ENCODE data around the gene SIPA1L2. TPM values are rescaled to one million over a fixed set of nuclear protein-coding genes. Genes with fewer than 3 reads are reported as not detected.

The SIPA1L2 gene
- total RNA-seq, 1 donor from 2014 or later, result 45.6 TPM

GRCh38 chr1:232625319-232625868 lies 4.5 kb downstream of the SIPA1L2 start:
- Mint-ChIP-seq H3K4me1 (ENCODE audit: unreplicated experiment) (peaks cover 46% of the 10 kb centered on the region), H3K4me3 (peak overlapping the region; percentile 64)
- no peak for TF ChIP-seq CTCF (conservative IDR thresholded peaks at IDR 0.05)

GRCh38 chr1:232624546-232625281 lies 5.2 kb downstream of the SIPA1L2 start:
- H3K9me3 Mint-ChIP-seq, result no peaks in the 10 kb centered on the region
- H3K36me3 Mint-ChIP-seq, result peaks cover 3% of the 10 kb centered on the region
- peak overlapping the region; percentile 76 for H3K27ac Mint-ChIP-seq
- H3K27me3 Mint-ChIP-seq, result no peaks in the 10 kb centered on the region
- no peak for DNase-seq (ENCODE audit: extremely low spot score, unreplicated experiment)
- peaks cover 50% of the 10 kb centered on the region for H3K4me1 Mint-ChIP-seq (ENCODE audit: unreplicated experiment)
- no peak for TF ChIP-seq CTCF (conservative IDR thresholded peaks at IDR 0.05)
- H3K4me3 Mint-ChIP-seq, result peak overlapping the region; percentile 64

More at GRCh38 chr1:232625319-232625868, 4.5 kb downstream of the SIPA1L2 start:
- DNase-seq (ENCODE audit: extremely low spot score, unreplicated experiment), result no peak
- Mint-ChIP-seq H3K36me3 (peaks cover 3% of the 10 kb centered on the region), H3K27ac (peak overlapping the region; percentile 76), H3K9me3 (no peaks in the 10 kb centered on the region), H3K27me3 (no peaks in the 10 kb centered on the region)

GRCh38 chr1:232622981-232623380 lies 7.0 kb downstream of the SIPA1L2 start:
- H3K9me3 Mint-ChIP-seq, result no peaks in the 10 kb centered on the region
- H3K36me3 Mint-ChIP-seq, result peaks cover 8% of the 10 kb centered on the region
- H3K27me3 Mint-ChIP-seq, result no peaks in the 10 kb centered on the region
- peaks cover 51% of the 10 kb centered on the region for H3K4me1 Mint-ChIP-seq (ENCODE audit: unreplicated experiment)
- no peak for TF ChIP-seq CTCF (conservative IDR thresholded peaks at IDR 0.05)
- H3K27ac Mint-ChIP-seq, result no peak overlapping the region
- no peak overlapping the region for H3K4me3 Mint-ChIP-seq
- no peak for DNase-seq (ENCODE audit: extremely low spot score, unreplicated experiment)

- H3K27me3 Mint-ChIP-seq, result no peaks in the 10 kb centered on the region
- peak overlapping the region; percentile 39 for H3K4me3 Mint-ChIP-seq
- H3K9me3 Mint-ChIP-seq, result no peaks in the 10 kb centered on the region
- no peak for TF ChIP-seq CTCF (conservative IDR thresholded peaks at IDR 0.05)
- H3K36me3 Mint-ChIP-seq, result peaks cover 8% of the 10 kb centered on the region
- peaks cover 45% of the 10 kb centered on the region for H3K4me1 Mint-ChIP-seq (ENCODE audit: unreplicated experiment)
- DNase-seq (ENCODE audit: extremely low spot score, unreplicated experiment), result no peak
- H3K27ac Mint-ChIP-seq, result no peak overlapping the region
These were observed 7.6 kb downstream of the SIPA1L2 start for GRCh38 chr1:232622378-232622777.

GRCh38 chr1:232621050-232621449 lies 8.9 kb downstream of the SIPA1L2 start:
- H3K9me3 Mint-ChIP-seq, result no peaks in the 10 kb centered on the region
- H3K4me1 Mint-ChIP-seq (ENCODE audit: unreplicated experiment), result peaks cover 43% of the 10 kb centered on the region
- H3K27ac Mint-ChIP-seq, result peak overlapping the region; percentile 64
- no peaks in the 10 kb centered on the region for H3K27me3 Mint-ChIP-seq
- TF ChIP-seq CTCF (conservative IDR thresholded peaks at IDR 0.05), result no peak
- H3K36me3 Mint-ChIP-seq, result peaks cover 8% of the 10 kb centered on the region
- DNase-seq (ENCODE audit: extremely low spot score, unreplicated experiment), result no peak
- H3K4me3 Mint-ChIP-seq, result no peak overlapping the region

Data from type B pancreatic cell (in vitro differentiated cells).